Astrocyte (in vitro differentiated cells and primary cell): ENCODE results near the gene CWF19L1. TPM values are rescaled to one million over a fixed set of nuclear protein-coding genes. Genes with fewer than 3 reads are reported as not detected.
A peak's percentile ranks its signal among the peaks of the same experiment; 100 is the strongest.

Source experiments
- DNase-seq: peaks from one replicate; pipeline ENCODE4 v3.0.0-alpha.2; 2010; ENCODE audit warnings: low read depth
- FAIRE-seq: peaks from 2 replicates; lab custom pipeline; 2011; peaks lifted over from hg19 to GRCh38; lab: Jason Lieb, UNC
- H2AFZ ChIP-seq: 2 replicates; pipeline ENCODE4 v1.6.0; 2012; ENCODE audit warnings: low read depth, low read length, inconsistent platforms
- H3K27ac ChIP-seq: 2 replicates; pipeline ENCODE4 v1.5.1; 2011; ENCODE audit warnings: low read depth, low read length, inconsistent platforms
- H3K27me3 ChIP-seq: 2 replicates; pipeline ENCODE4 v1.6.0; 2011; ENCODE audit warnings: low read length, inconsistent platforms; ENCODE audit not compliant: insufficient read depth
- H3K36me3 ChIP-seq: 2 replicates; pipeline ENCODE4 v1.5.1; 2011; ENCODE audit warnings: low read length, inconsistent platforms; ENCODE audit not compliant: insufficient read depth
- H3K4me1 ChIP-seq: 2 replicates; pipeline ENCODE4 v1.5.1; 2011; ENCODE audit warnings: low read length, inconsistent platforms; ENCODE audit not compliant: insufficient read depth
- H3K4me2 ChIP-seq: 2 replicates; pipeline ENCODE4 v1.6.0; 2012; ENCODE audit warnings: low read length, inconsistent platforms
- H3K4me3 ChIP-seq: 2 replicates; pipeline ENCODE4 v1.5.1; 2011; ENCODE audit warnings: low read depth, mild to moderate bottlenecking, low read length, inconsistent platforms; ENCODE audit not compliant: insufficient read depth
- H3K79me2 ChIP-seq: 2 replicates; pipeline ENCODE4 v1.6.0; 2012; ENCODE audit warnings: mild to moderate bottlenecking, low read length, inconsistent platforms; ENCODE audit not compliant: insufficient read depth
- H3K9ac ChIP-seq: 2 replicates; pipeline ENCODE4 v1.6.0; 2012; ENCODE audit warnings: mild to moderate bottlenecking, low read length, inconsistent platforms
- H3K9me3 ChIP-seq: 2 replicates; pipeline ENCODE4 v1.5.1; 2012; ENCODE audit warnings: low read depth, mild to moderate bottlenecking, low read length, inconsistent platforms; ENCODE audit not compliant: insufficient read depth
- H4K20me1 ChIP-seq: 2 replicates; pipeline ENCODE4 v1.6.0; 2012; ENCODE audit warnings: low read length, inconsistent platforms; ENCODE audit not compliant: insufficient read depth
- H3K27ac Mint-ChIP-seq: one replicate; pipeline ENCODE4 v1.8.0; 2021; ENCODE audit warnings: mild to moderate bottlenecking, mixed read lengths; ENCODE audit not compliant: unreplicated experiment
- H3K27me3 Mint-ChIP-seq: one replicate; pipeline ENCODE4 v1.8.0; 2021; ENCODE audit warnings: low read depth, mixed read lengths; ENCODE audit not compliant: unreplicated experiment
- H3K36me3 Mint-ChIP-seq: one replicate; pipeline ENCODE4 v1.8.0; 2021; ENCODE audit warnings: low read depth, mixed read lengths; ENCODE audit not compliant: unreplicated experiment
- H3K4me1 Mint-ChIP-seq: one replicate; pipeline ENCODE4 v1.8.0; 2021; ENCODE audit warnings: low read depth, mixed read lengths; ENCODE audit not compliant: unreplicated experiment
- H3K4me3 Mint-ChIP-seq: one replicate; pipeline ENCODE4 v1.8.0; 2021; ENCODE audit warnings: mild to moderate bottlenecking, moderate library complexity, mixed read lengths; ENCODE audit not compliant: unreplicated experiment
- H3K9me3 Mint-ChIP-seq: one replicate; pipeline ENCODE4 v1.8.0; 2021; ENCODE audit warnings: mild to moderate bottlenecking, mixed read lengths; ENCODE audit not compliant: unreplicated experiment
- CTCF ChIP-seq: IDR thresholded peaks from 2 replicates; pipeline ENCODE4 v1.5.1; 2011; ENCODE audit warnings: low read depth, mild to moderate bottlenecking, inconsistent platforms, low read length, moderate library complexity; ENCODE audit not compliant: insufficient read depth
- EZH2 ChIP-seq: IDR thresholded peaks from 2 replicates; pipeline ENCODE4 v1.6.1; 2012; ENCODE audit warnings: mild to moderate bottlenecking, low read length, inconsistent platforms; ENCODE audit not compliant: insufficient read depth
- total RNA-seq: library from RNA; stranded (reverse); gene quantifications from 2 replicates; pipeline ENCODE4 v1.2.1, GENCODE V29; 2021

The CWF19L1 gene
- total RNA-seq, 1 donor from 2014 or later, result 23.2 TPM

DNA sequence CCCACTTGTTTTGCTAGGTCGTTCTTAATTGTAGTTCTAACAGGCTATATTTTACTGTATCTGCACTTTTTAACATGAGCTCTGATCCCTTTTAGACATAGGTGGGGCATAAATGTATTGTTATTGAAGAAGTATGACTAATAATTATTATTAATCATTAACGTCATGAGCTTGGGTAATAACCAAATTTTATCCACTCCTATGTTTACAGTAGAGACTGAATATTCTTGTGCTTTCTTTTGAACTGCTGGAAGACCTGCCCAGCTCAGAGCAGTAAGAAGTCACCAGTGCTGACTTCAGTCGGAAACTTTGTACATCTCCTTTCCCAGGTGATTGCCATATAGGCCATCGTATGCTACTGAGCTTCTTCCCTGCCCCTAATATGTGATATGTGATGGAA lies 43.9 kb upstream of the CWF19L1 start:
- no peaks in the 10 kb centered on the region for H3K79me2 ChIP-seq
- no peak for TF ChIP-seq CTCF
- TF ChIP-seq EZH2, result no peak
- Mint-ChIP-seq H3K4me1 (peaks cover 5% of the 10 kb centered on the region), H3K4me3 (no peak overlapping the region), H3K36me3 (no peaks in the 10 kb centered on the region), H3K27ac (no peak overlapping the region), H3K9me3 (no peaks in the 10 kb centered on the region), H3K27me3 (peaks cover 30% of the 10 kb centered on the region)
- no peaks in the 10 kb centered on the region for H3K9me3 ChIP-seq
- H3K4me2 ChIP-seq, result no peak overlapping the region
- H3K9ac ChIP-seq, result no peak overlapping the region
- DNase-seq (no peak), FAIRE-seq (no peak)
- peaks cover 42% of the 10 kb centered on the region for H3K27me3 ChIP-seq
- H4K20me1 ChIP-seq, result no peaks in the 10 kb centered on the region
- H2AFZ ChIP-seq, result no peak overlapping the region
- no peaks in the 10 kb centered on the region for H3K36me3 ChIP-seq
- no peaks in the 10 kb centered on the region for H3K4me1 ChIP-seq
- H3K27ac ChIP-seq, result no peak overlapping the region
- no peak overlapping the region for H3K4me3 ChIP-seq

DNA sequence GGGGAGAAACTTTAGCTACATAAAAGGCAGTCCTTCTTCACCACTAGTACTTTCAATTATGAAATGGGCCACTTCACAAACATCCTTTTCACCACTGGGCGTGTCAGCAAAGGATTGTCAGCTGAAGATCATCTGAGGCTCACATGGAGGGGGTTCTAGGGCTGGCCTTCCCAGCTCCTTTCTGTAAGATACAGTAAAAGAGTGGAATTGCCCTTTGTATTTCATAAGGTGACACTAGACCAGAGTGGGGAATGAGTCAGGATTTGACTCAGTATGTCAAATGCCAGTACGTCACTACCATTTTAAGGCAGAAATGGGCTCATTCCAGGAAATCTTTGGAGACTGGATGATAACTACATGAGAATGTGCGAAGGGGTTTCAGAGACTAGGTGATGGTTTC lies 40.2 kb upstream of the CWF19L1 start:
- H3K9ac ChIP-seq, result no peak overlapping the region

More for the DNA sequence above, 40.2 kb upstream of the CWF19L1 start:
- Mint-ChIP-seq H3K4me1 (peaks cover 5% of the 10 kb centered on the region), H3K4me3 (no peak overlapping the region), H3K27ac (peak overlapping the region; percentile 71), H3K9me3 (no peaks in the 10 kb centered on the region), H3K36me3 (no peaks in the 10 kb centered on the region), H3K27me3 (peaks cover 20% of the 10 kb centered on the region)
- DNase-seq (peak; percentile 48), FAIRE-seq (no peak)
- Histone ChIP-seq H3K9me3 (no peaks in the 10 kb centered on the region), H3K36me3 (no peaks in the 10 kb centered on the region), H3K79me2 (no peaks in the 10 kb centered on the region), H3K4me1 (no peaks in the 10 kb centered on the region), H4K20me1 (no peaks in the 10 kb centered on the region), H3K4me3 (no peak overlapping the region), H2AFZ (no peak overlapping the region), H3K4me2 (no peak overlapping the region), H3K27ac (no peak overlapping the region), H3K27me3 (peaks cover 29% of the 10 kb centered on the region)
- TF ChIP-seq EZH2, result no peak
- no peak for TF ChIP-seq CTCF
